Right atrium auricular region (tissue), 2 donors: ENCODE data around the gene TANGO2. TPM values are rescaled to one million over a fixed set of nuclear protein-coding genes. Genes with fewer than 3 reads are reported as not detected.

Experiments
- DNase-seq: peaks from one replicate; pipeline ENCODE4 v3.0.0-alpha.2; 2019; ENCODE audit warnings: low spot score
- H3K27ac ChIP-seq, 2 donors: fragments of 200-600 bp; sonication (generic); 1 replicate in 1 of 2; 2 replicates in 1 of 2; pipeline ENCODE4 v1.5.1; 2016 to 2019
- H3K27me3 ChIP-seq, 2 donors: fragments of 200-600 bp; sonication (generic); one replicate each; pipeline versions ENCODE4 v1.5.1 to v1.6.0; 2017 to 2019
- H3K36me3 ChIP-seq: fragments of 200-600 bp; sonication (generic); one replicate; pipeline ENCODE4 v1.5.1; 2016
- H3K4me1 ChIP-seq, 2 donors: fragments of 200-600 bp; sonication (generic); one replicate each; pipeline versions ENCODE4 v1.5.1 to v1.6.0; 2017 to 2019
- H3K4me3 ChIP-seq, 2 donors: fragments of 200-600 bp; sonication (generic); 1 replicate in 1 of 2; 2 replicates in 1 of 2; pipeline ENCODE4 v1.5.1; 2017 to 2019; ENCODE audit warnings: mild to moderate bottlenecking in 1 of 2, moderate library complexity in 1 of 2
- H3K9me3 ChIP-seq, 2 donors: fragments of 200-600 bp; sonication (generic); one replicate each; pipeline ENCODE4 v1.5.1; 2019
- total RNA-seq, 2 donors: library from RNA; depleted of rRNA; stranded (reverse); fragments of >200 nt; gene quantifications; one replicate each; pipeline ENCODE4 v1.1.0, GENCODE V29; 2016
- TF ChIP-seq, protein P1 (sequence below), 2 donors: fragments of 200-600 bp; sonication (generic); IDR thresholded peaks; one replicate each; pipeline ENCODE4 v1.5.1; 2019; ENCODE audit warnings: antibody characterized with exemption in 2 of 2

Gene TANGO2
- total RNA-seq, 2 donors from 2014 or later, result 95.2 to 101 TPM

- DNase-seq, result no peak
- Histone ChIP-seq H3K36me3 (peaks cover 7% of the 10 kb centered on the region), H3K4me3 (peak overlapping the region; percentile 72 to 83), H3K27ac (peak overlapping the region; percentile 94 to 97), H3K9me3 (no peaks in the 10 kb centered on the region), H3K27me3 (no peaks in the 10 kb centered on the region), H3K4me1 (peaks cover 0 to 51% of the 10 kb centered on the region in 2 donors)
- TF ChIP-seq, protein P1, sequence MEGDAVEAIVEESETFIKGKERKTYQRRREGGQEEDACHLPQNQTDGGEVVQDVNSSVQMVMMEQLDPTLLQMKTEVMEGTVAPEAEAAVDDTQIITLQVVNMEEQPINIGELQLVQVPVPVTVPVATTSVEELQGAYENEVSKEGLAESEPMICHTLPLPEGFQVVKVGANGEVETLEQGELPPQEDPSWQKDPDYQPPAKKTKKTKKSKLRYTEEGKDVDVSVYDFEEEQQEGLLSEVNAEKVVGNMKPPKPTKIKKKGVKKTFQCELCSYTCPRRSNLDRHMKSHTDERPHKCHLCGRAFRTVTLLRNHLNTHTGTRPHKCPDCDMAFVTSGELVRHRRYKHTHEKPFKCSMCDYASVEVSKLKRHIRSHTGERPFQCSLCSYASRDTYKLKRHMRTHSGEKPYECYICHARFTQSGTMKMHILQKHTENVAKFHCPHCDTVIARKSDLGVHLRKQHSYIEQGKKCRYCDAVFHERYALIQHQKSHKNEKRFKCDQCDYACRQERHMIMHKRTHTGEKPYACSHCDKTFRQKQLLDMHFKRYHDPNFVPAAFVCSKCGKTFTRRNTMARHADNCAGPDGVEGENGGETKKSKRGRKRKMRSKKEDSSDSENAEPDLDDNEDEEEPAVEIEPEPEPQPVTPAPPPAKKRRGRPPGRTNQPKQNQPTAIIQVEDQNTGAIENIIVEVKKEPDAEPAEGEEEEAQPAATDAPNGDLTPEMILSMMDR (IDR thresholded peaks at IDR 0.05), result no peak
Observed at GRCh38 chr22:19986011-19986409, 34.9 kb upstream of the TANGO2 start.

DNA sequence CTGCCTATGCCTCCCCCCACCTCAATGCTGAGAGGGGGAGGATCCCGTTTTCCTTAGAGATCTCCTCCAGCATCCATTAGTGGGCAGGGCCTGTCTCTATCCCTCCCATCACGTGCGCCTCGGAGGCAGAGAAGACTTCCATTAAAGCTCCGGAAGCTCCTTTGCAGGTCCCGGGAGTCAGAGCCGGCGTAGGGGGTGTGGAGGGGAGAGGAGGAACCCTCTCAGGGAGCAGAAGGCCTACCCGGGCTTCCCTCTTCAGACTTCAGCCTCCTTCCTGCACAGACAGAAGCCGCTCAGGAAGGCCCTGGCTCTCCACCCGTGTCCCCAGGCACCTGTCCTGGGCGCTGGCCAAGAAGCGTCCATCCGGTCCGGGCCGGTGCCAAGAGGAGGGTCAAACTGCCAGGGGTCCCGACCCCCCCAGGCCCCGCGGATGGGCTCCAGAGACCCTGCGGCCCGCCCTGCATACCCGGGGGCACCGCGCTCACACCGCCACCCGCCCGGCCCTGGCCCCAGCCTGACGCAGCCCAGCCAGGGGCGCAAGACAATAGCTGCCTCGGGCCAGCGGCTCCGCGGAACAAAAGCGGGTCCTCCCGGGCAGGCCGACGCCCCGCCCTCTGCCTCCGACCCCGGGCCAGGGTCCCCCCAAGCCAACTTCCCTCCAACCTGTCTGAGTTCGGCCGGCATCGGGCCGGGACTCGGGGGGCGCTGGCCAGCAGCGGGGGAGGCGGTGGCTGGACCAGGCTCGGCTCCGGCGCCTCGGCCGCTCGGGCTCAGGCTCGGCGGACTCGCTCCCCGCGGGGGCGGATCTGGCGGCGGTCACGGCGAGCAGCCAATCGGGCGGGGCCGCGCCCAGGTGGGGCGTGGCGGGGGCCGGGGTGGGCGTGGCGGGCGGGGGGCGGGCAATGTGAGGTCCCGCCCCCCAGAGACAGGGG, 34.2 kb upstream of the TANGO2 start:
- H3K4me3 ChIP-seq, result peak overlapping the region; percentile 72 to 83
- no peaks in the 10 kb centered on the region for H3K27me3 ChIP-seq
- no peaks in the 10 kb centered on the region for H3K9me3 ChIP-seq
- H3K4me1 ChIP-seq, result peaks cover 0 to 58% of the 10 kb centered on the region in 2 donors
- H3K36me3 ChIP-seq, result peaks cover under 1% of the 10 kb centered on the region
- TF ChIP-seq, protein P1 (IDR thresholded peaks at IDR 0.05), result no peak
- H3K27ac ChIP-seq, result peak overlapping the region; percentile 94 to 97
- DNase-seq, result peak; percentile 76

GRCh38 chr22:19987394-19988306, 33.3 kb upstream of the TANGO2 start:
- Histone ChIP-seq H3K4me1 (peaks cover 0 to 64% of the 10 kb centered on the region in 2 donors), H3K4me3 (peak overlapping the region; percentile 72 to 83)
- TF ChIP-seq, protein P1 (IDR thresholded peaks at IDR 0.05), result no peak

GRCh38 chr22:19988331-19988808, 32.5 kb upstream of the TANGO2 start:
- peak overlapping the region in 1 of 2 donors; percentile 51 for H3K27ac ChIP-seq
- no peaks in the 10 kb centered on the region for H3K36me3 ChIP-seq
- H3K4me1 ChIP-seq, result peaks cover 0 to 64% of the 10 kb centered on the region in 2 donors

More at GRCh38 chr22:19987394-19988306, 33.3 kb upstream of the TANGO2 start:
- no peaks in the 10 kb centered on the region for H3K9me3 ChIP-seq
- no peak for DNase-seq
- H3K27ac ChIP-seq, result peak overlapping the region; percentile 94 to 97
- no peaks in the 10 kb centered on the region for H3K36me3 ChIP-seq
- H3K27me3 ChIP-seq, result no peaks in the 10 kb centered on the region

More at GRCh38 chr22:19988331-19988808, 32.5 kb upstream of the TANGO2 start:
- Histone ChIP-seq H3K27me3 (no peaks in the 10 kb centered on the region), H3K4me3 (no peak overlapping the region), H3K9me3 (no peaks in the 10 kb centered on the region)
- no peak for DNase-seq
- TF ChIP-seq, protein P1 (IDR thresholded peaks at IDR 0.05), result no peak
